ENCODE measurements around the gene SPEF1.
A peak's percentile ranks its signal among the peaks of the same experiment; 100 is the strongest.
"Not testable (repeated sequence)": the region's sequence is repeated elsewhere in the genome, so short reads cannot be mapped to it uniquely, and the experiment has no call there.

SPEF1 gene

GRCh38 chr20:3781153-3781910 lies at the start of gene SPEF1:
TSS of gene SPEF1 (minus strand) at chr20:3781448. CDS start at chr20:3781287, 161 bp downstream.
- peak; percentile 82 for DNase-seq

- DNase-seq = not testable (repeated sequence)
Observed at GRCh38 chr20:3829891-3830290, 48.6 kb upstream of the SPEF1 start.

- no peak for DNase-seq
Observed at GRCh38 chr20:3828798-3829197, 47.5 kb upstream of the SPEF1 start.

GRCh38 chr20:3826420-3826819 lies 45.2 kb upstream of the SPEF1 start:
- no peak for DNase-seq

GRCh38 chr20:3825526-3825925 lies 44.3 kb upstream of the SPEF1 start:
- DNase-seq = no peak

GRCh38 chr20:3823881-3824280 lies 42.6 kb upstream of the SPEF1 start:
- DNase-seq = no peak

- no peak for DNase-seq
Observed at GRCh38 chr20:3821996-3822395, 40.7 kb upstream of the SPEF1 start.

- no peak for DNase-seq
Observed at GRCh38 chr20:3820901-3821727, 39.9 kb upstream of the SPEF1 start.

- DNase-seq = peak; percentile 39
Observed at GRCh38 chr20:3820048-3820900, 39.0 kb upstream of the SPEF1 start, which contains the start of gene AP5S1. TSS of gene AP5S1 (plus strand) at chr20:3820547. CDS start at chr20:3822118, 1,571 bp downstream.

- DNase-seq = no peak
Observed at GRCh38 chr20:3819411-3820047, 38.3 kb upstream of the SPEF1 start.

GRCh38 chr20:3818155-3819151 lies 37.2 kb upstream of the SPEF1 start:
- DNase-seq = no peak

GRCh38 chr20:3815703-3816315 lies 34.6 kb upstream of the SPEF1 start:
- DNase-seq = no peak

- DNase-seq = no peak
Observed at GRCh38 chr20:3814928-3815495, 33.8 kb upstream of the SPEF1 start.

GRCh38 chr20:3813848-3814581 lies 32.8 kb upstream of the SPEF1 start:
- DNase-seq = no peak

- DNase-seq = no peak
Observed at GRCh38 chr20:3812975-3813847, 32.0 kb upstream of the SPEF1 start.

- no peak for DNase-seq
Observed at GRCh38 chr20:3812259-3812681, 31.0 kb upstream of the SPEF1 start.

GRCh38 chr20:3811467-3812258 lies 30.4 kb upstream of the SPEF1 start:
- peak; percentile 54 for DNase-seq

GRCh38 chr20:3808544-3808943 lies 27.3 kb upstream of the SPEF1 start:
- no peak for DNase-seq
